GM18498 (cell line): ENCODE data around the gene SLCO4A1.

ENCODE experiments used
- ATAC-seq: cut with Tn5 transposase; IDR thresholded peaks from one replicate; pipeline ENCODE4 v1.9.1; 2021; ENCODE audit warnings: mild to moderate bottlenecking, moderate library complexity; ENCODE audit not compliant: unreplicated experiment

The SLCO4A1 gene

DNA sequence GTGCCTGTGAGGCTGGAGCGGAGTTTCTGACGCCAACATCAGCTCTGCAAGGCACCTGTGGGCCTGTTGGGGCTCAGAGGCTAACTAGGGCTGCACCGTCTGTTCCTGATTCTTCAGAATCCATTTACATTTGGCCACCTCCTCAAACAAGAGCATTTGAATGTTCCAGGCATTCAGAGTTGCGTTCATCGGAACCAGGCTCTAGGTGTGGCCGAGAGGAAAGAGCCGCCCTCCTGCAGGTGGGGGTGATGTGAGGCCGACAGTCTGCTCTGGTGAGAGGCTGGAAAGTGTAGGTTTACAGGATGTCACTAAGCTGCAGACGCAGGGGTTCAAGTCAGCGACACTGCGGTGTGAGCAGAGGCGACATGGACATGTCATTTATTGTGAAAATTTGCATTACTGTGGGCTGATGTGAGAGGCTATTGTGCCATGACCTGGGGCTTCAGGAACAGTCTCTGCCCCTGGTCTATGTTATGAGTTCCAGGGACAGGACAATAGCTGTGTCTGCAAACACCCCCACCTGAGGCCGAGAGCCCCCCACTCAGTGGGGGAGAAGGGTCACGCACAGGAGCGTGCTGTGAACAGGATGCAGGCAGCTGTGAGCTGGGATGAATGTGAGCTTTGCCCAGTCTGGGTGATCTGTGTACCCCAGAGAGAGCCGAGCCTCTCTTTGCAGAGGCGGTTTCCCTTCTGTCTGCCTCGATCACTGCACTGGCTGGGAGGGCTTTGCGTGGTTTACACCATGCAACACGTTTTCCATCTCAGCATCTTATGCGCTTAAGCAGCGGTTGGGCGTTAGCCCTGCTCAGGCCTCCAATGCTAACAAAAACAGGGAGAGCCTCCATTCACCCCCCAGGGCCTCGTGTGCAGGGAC lies 21.1 kb downstream of the SLCO4A1 start:
- no peak for ATAC-seq

DNA sequence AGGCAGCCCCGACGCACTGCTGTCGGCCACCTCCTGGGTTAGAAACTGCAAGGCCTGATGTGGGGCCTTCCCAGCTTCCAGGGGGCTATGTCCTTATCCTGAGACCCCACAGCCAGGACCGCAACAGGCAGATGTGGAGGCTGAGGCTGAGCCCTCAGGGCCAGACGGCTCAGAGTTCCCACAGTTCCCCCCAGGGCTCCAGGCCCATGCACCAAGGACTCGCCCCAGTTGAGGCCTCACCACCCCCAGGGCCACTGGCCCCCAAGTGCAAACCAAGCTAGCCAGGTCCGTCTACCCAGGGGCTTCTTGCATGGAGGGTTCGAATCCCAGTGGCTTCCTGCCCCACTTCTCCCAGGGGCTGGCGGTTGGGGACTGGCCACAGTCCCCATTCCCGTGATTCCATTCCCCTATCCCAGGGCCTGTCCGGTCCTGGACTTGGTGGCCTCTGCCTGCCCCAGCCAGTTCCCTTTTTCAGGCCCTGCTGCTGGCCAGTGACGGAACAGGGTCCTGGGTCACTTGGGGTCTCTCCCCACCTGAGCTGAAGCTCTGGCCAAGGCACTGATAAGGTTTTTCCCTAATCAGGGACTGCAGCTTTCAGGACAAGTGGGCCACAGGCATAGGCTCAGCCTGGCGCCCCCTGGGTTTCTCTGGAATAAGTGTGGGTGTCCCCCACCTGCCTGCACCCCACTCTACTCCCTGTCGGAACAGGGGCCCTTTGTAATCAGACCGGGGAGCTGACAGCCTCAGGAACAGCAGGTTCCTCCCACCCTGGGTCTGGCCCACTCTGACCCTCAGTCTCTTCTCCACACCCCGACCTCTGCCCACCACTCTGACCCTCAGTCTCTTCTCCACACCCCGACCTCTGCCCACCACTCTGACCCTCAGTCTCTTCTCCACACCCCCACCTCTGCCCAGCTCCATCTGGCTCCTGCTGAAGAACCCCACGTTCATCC lies 22.0 kb downstream of the SLCO4A1 start:
- no peak for ATAC-seq

DNA sequence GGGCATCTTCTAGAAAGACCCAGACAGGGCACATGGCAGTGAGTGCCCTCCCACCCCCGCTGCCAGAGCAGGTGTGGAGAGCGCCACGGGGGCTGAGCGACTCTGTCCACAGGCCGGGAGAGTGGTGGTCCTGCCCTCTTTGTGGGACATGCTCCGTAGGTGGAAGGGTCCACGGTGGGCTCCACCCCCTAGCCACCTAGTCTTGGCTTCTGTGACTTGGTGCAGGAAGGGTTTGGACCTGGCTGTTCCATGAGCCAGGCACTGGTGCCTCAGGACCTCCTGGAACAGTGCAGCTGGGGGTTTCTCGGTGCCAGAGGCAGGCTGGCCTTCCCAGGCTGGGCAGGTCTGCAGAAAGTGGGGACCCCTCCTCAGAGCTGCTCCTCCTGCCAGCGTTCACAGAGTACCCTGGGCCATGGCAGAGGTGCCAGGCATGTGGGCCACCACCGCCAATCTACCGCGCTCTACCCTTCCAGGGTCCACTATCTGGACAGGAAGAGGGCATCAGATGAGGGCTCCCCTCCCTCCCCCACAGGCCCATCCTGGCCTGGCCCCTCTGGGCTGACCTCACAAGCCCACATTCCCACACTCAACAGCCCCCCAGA lies 23.0 kb downstream of the SLCO4A1 start:
- ATAC-seq: no peak

DNA sequence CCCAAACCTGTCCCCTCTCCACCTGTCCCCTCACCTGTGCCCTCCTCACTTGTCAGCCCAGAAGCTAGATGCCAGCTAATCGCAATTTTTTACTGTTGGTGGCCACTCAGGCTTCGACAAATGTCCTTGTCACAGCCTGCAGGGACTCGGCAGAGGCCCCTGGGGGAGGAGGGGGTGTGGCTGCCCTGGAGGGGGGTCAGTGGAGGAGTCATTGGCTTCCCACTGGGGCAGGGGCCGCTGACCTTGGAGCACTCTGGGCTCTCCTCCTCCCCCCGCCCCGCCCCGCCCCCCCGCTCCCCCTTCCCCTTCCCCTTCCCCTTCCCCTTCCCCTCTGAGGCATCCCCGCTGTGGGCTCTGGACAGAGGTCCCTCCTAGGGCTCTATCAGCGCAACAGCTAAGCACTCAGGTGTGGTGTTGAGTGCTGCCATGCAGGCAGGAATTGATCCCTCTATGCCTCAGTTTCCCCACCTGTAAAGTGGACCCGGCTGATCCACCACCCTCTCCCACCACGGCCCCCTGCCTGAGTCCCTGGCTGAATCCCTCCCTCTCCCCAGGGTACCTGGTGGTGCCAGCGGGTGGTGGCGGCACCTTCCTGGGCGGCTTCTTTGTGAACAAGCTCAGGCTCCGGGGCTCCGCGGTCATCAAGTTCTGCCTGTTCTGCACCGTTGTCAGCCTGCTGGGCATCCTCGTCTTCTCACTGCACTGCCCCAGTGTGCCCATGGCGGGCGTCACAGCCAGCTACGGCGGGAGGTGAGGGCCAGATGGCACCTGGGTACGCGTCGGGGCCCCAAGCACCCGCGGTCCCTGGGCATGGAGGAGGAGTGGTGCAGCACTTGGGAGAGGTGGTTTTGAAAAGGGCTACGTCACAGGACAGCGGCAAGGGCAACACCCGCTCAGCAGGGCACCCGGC lies 23.8 kb downstream of the SLCO4A1 start:
- no peak for ATAC-seq

DNA sequence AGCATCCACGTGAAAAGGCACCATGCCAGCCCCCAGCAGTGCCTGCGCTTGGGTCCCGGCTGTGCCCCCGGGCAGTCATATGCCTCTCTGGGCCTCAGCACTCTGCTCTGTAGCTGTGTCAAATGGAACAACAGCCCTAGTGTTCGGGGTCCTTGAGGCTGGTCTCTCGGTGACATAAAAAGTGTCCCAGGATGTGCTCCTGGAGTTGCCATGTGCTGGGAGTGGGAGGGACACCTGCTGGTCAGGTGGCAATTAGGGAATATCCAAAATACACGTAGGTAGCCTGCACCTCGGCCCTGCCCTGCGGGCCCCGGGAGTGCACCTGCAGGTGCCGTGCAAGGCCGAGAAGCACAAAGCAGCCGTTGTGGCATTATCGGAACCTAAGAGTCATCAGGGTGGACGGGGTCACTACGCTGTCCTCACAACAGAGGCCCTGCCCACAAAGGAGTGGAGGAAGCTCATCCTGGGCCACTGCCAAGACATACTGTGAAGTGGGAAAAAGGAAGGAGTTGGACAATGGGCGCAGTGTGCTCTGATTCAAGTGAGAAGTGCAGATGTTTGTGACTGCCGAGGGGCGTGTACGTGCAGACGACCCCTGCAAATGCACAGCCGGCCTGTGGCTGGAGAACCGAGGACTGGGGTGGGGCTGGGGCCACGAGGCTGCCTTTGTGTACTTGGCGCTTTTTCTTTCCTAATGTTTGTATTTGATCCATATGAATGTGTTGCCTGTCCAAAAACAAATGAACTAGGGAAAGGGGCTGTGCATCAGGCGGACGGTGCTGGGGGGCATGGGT lies 24.6 kb downstream of the SLCO4A1 start:
- no peak for ATAC-seq

DNA sequence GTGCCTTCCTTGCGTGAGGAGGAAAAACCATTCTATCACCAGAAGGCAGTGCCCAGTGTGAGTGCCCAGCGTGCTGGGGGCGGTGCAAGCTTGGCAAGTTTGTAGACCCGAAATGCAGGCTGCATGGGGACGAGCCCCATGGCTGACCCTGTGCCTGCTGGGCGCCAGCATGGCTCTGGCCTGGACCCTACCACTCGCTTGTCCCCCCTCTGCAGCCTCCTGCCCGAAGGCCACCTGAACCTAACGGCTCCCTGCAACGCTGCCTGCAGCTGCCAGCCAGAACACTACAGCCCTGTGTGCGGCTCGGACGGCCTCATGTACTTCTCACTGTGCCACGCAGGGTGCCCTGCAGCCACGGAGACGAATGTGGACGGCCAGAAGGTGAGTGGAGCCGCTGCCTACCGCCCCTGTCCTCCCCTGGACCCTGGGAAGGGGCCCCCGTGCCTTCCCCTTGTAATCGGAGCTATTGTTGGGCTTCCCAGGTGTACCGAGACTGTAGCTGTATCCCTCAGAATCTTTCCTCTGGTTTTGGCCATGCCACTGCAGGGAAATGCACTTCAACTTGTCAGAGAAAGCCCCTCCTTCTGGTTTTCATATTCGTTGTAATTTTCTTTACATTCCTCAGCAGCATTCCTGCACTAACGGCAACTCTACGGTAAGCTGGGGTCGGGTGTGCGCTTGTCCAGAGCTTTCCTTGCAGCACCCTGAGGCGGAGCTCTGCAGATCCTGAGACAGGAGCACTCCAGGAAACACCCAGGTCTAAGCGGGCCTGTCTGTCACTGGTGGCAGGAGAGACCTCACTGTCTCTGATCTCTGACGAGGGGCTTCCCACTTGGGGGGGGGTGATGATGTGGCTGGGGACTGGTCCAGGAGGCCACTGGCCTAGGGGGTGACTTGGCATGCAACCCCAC lies 25.5 kb downstream of the SLCO4A1 start:
- ATAC-seq: no peak

DNA sequence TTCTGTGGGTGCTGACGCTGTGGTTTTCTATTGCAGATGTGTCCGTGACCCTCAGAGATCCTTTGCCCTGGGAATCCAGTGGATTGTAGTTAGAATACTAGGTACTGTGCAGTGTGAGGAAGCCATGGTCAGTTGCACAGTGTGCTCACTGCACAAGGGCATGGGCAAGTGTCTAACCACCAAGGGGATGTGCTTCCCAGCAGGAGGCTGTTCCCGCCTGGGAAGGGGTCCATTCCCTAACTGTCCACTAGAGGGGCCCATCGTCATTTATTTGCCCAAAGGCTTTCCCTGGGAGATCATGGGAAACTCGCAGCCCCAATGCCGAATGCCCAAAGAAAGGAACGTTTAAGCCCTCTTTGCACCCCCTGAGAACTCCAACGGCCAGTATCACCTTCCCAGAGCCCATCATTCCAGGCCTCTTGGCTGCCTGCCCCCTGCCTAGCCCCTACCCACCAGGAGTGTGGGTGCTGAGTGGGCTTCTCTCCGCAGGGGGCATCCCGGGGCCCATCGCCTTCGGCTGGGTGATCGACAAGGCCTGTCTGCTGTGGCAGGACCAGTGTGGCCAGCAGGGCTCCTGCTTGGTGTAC lies 26.2 kb downstream of the SLCO4A1 start:
- ATAC-seq: no peak

DNA sequence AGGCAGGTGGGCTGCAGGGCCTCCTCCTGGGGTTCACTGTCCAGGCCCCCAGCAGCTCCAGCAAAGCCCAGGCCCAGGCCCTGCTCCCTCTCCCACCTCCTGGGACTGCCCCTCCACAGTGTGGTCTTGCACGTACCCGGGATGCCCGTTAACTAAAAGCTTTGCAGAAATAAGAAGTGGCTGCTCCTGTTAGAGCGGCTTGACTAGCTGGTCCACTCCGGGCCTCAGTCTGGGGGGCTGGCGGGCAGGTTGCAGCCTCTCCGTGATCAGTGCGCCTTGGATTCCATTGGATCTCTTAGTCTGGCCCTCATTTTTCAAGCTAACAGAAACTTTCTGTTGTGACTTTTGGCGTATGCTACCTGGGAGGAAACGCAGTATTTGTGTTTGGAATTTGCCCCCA lies 26.9 kb downstream of the SLCO4A1 start:
- ATAC-seq: no peak

DNA sequence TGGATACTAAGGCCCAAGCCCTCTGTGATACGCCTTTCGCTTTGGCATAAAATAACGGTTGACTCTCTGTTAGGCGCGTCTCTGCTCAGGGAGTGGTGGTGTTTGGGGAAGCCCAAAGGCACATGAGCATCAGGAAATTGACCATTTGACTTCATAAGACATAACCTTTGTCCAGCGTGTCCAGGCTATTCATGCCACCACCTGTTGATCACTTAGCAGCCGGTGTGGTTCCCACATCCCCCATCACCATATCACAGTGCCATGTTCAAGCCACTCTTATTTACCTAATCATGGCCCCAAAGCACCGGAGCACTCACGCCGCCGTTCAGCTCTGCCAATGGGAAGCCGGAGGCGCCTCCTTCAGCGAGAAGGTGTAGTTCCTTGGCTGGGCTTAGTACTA lies 27.9 kb downstream of the SLCO4A1 start:
- no peak for ATAC-seq

DNA sequence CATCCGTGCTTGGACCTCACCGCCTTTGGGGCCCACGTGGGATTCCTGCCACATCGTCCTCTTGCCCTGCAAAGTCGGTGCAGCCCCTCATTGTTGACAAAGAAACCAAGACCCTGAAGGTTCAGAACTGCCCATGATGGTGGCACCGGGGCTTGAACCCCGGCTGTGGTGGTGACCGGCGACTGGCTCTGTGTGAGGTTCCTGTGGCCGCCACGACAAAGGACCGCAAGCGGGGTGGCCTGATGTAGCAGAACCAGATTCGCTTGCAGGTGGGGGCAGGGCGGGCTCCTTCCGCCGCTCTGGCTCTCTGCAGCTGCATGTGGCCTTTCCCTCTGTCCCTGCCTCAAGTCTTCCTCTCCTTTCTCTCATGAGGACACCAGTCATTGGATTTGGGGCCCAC lies 28.7 kb downstream of the SLCO4A1 start:
- ATAC-seq: no peak

DNA sequence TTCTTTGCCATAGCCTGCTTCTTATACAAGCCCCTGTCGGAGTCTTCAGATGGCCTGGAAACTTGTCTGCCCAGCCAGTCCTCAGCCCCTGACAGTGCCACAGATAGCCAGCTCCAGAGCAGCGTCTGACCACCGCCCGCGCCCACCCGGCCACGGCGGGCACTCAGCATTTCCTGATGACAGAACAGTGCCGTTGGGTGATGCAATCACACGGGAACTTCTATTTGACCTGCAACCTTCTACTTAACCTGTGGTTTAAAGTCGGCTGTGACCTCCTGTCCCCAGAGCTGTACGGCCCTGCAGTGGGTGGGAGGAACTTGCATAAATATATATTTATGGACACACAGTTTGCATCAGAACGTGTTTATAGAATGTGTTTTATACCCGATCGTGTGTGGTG lies 29.5 kb downstream of the SLCO4A1 start:
- ATAC-seq: no peak

DNA sequence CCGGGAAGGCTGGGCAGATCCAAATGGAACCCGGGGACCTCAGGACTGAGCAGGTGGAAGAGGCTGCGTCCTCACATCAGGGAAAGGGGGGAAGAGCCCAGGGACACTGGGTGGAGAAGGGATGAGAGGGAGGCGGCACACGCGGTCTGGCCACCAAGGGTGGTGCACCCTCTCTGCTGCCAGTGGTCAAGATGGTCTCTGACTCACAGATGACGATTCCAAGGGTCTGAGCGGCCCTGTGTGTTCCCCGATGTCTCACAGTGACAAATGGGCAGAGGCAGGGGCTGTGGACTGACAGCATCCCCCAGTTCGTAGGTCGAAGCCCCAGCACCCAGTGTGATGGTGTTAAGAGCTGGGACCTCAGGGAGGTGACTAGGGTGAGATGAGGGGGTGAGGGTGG lies 32.1 kb downstream of the SLCO4A1 start:
- ATAC-seq: no peak

DNA sequence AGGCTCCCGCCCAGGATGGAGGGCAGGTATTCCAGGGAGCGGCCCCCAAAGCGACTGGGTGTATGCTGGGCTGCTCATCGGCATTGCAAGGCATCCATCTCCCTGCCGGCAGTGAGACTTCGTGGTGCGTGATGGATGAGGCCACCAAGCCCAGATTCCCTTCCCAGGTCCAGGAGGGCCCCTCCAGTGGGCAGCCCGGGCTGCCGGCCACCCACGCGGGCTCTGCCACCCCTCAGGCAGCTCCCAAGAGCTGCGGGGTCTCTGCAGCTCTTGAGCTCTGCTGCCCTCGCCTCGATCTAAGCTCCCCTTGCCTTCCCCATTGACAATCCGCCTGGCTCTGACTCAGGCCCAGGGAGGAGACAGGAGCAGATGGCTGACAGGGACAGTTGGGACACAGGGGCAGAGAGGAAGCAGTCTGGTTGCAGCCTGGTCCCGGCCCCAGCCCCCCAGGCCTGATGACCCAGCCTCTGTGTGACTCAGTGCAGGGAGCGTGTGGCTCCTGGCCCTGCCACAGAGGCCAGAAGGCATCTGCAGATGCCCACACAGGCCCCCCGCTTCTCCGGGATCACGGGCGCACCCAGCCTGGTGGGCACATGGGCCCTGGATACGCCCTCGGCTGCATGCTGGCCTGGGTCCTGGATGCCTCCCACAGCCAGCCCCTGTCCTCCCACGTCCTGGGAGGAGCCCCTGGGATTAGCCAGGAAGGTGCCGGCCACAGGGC lies 33.0 kb downstream of the SLCO4A1 start:
- no peak for ATAC-seq

DNA sequence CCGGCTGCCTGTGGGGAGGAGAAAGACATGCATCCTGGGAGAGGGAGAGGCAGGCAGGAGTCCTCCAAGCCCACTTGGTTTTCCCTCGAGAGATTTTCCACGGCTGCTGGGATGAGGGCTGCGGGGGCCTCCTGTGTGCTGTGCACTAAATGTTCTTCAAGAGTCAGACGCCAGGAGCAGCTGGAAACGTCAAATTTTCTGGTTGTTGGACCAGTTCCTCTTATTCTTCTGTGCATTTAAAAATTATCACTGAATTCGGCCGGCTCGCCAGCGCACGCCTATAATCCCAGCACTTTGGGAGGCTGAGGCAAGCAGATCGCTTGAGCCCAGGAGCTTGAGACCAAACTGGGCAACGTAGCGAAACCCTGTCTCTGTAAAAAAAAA lies 33.6 kb downstream of the SLCO4A1 start:
- ATAC-seq: no peak

DNA sequence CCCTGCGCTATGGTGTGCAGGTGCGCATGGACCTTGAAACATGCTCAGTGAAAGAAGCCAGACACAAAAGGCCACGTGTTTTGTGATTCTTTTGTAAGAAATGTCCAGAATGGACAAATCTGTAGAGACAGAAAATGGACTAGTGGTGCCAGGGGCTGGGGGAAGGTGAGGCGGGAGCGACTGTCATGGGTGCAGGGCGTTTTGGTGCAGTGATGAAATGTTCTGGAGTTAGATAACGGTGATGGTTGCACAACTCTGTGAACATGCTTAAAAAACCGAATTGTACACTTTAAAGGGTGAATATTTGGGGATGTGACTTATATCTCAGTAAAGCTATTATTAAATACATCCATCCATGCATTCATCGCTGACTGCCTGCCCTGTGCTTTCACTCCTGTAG lies 34.7 kb downstream of the SLCO4A1 start:
- no peak for ATAC-seq

DNA sequence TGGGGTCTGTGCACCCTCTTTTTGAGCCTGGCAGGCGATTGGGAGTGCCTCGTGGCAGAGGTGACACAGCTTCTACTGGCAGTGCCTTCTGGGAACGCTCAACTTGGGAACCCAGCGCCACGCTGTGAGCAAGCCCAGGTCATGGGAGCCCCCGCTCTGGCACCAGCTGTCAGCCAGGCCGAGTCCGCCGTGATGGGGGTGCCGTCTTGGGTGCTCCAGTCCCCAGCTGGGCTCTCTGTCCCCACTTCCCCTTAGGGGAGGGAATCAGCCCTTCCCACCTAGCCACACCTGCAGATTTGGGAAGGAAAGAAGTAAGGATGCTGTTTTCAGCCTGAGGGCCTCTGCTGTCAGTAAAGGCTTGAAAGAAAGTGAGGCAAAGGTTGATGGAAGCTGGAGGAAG lies 35.4 kb downstream of the SLCO4A1 start:
- ATAC-seq: no peak

DNA sequence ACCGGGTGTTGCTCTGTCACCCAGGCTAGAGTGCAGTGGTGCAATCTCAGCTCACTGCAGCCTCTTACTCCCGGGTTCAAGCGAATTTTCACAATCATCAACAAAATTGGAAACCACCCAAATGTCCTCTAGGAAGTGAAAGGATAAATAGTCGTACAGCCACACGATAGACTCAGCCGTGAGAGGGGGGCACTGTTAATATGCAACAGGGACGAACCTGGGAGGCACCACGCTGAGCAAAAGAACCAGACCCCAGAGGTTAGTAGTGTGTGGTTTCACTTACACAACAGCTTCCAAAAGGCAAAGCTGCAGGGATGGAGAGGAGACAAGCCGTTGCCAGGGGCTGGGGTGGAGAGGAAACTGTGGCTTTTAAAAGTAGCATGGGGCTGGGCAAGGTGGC lies 36.2 kb downstream of the SLCO4A1 start:
- no peak for ATAC-seq
